H9 (cell line): ENCODE results near the gene SMURF1. TPM values are rescaled to one million over a fixed set of nuclear protein-coding genes. Genes with fewer than 3 reads are reported as not detected.

Experiments used
- DNase-seq: peaks from one replicate; pipeline ENCODE4 v3.0.0-alpha.2; 2017
- H2AFZ ChIP-seq: one replicate; pipeline ENCODE4 v1.6.1; 2013; ENCODE audit warnings: mild to moderate bottlenecking, low read length, control low read depth, moderate library complexity
- H2AK5ac ChIP-seq: 2 replicates; pipeline ENCODE4 v1.6.1; 2013; ENCODE audit warnings: low read length, control low read depth, mixed read lengths; ENCODE audit not compliant: insufficient read length
- H2BK120ac ChIP-seq: one replicate; pipeline ENCODE4 v1.6.1; 2013; ENCODE audit warnings: low read depth, mild to moderate bottlenecking, low read length, control low read depth, inconsistent platforms; ENCODE audit not compliant: poor library complexity, severe bottlenecking
- H2BK12ac ChIP-seq: 2 replicates; pipeline ENCODE4 v1.6.1; 2013; ENCODE audit warnings: low read length, control low read depth, mixed read lengths, low read depth; ENCODE audit not compliant: insufficient read length
- H2BK15ac ChIP-seq: 2 replicates; pipeline ENCODE4 v1.6.1; 2013; ENCODE audit warnings: low read depth, low read length, control low read depth
- H2BK20ac ChIP-seq: one replicate; pipeline ENCODE4 v1.6.1; 2013; ENCODE audit warnings: low read depth, mild to moderate bottlenecking, low read length, control low read depth, inconsistent platforms; ENCODE audit not compliant: poor library complexity, severe bottlenecking
- H2BK5ac ChIP-seq: 2 replicates; pipeline ENCODE4 v1.6.1; 2013; ENCODE audit warnings: low read length, control low read depth, mixed read lengths; ENCODE audit not compliant: insufficient read length
- H3K14ac ChIP-seq: 2 replicates; pipeline ENCODE4 v1.6.1; 2013; ENCODE audit warnings: low read length, control low read depth; ENCODE audit not compliant: insufficient read depth
- H3K18ac ChIP-seq: 2 replicates; pipeline ENCODE4 v1.6.1; 2013; ENCODE audit warnings: low read depth, mild to moderate bottlenecking, mixed read lengths, low read length, control low read depth; ENCODE audit not compliant: insufficient read length
- H3K23ac ChIP-seq: 2 replicates; pipeline ENCODE4 v1.6.1; 2013; ENCODE audit warnings: low read length, control low read depth, mixed read lengths, low read depth; ENCODE audit not compliant: insufficient read length
- H3K23me2 ChIP-seq: 2 replicates; pipeline ENCODE4 v1.6.1; 2013; ENCODE audit warnings: low read depth, mild to moderate bottlenecking, mixed read lengths, low read length, control low read depth; ENCODE audit not compliant: insufficient read length, poor library complexity, severe bottlenecking
- H3K27ac ChIP-seq: 2 replicates; pipeline ENCODE4 v1.5.1; 2013; ENCODE audit warnings: low read length, control low read depth, mixed read lengths, low read depth; ENCODE audit not compliant: insufficient read length
- H3K27me3 ChIP-seq: 2 replicates; pipeline ENCODE4 v1.6.1; 2013; ENCODE audit warnings: low read length, control low read depth, inconsistent platforms; ENCODE audit not compliant: insufficient read depth
- H3K4ac ChIP-seq: 2 replicates; pipeline ENCODE4 v1.6.1; 2013; ENCODE audit warnings: low read depth, mild to moderate bottlenecking, control low read depth, inconsistent platforms, low read length, moderate library complexity
- H3K4me1 ChIP-seq: 2 replicates; pipeline ENCODE4 v1.6.1; 2013; ENCODE audit warnings: low read length, control low read depth, inconsistent platforms; ENCODE audit not compliant: insufficient read depth
- H3K4me2 ChIP-seq: 2 replicates; pipeline ENCODE4 v1.6.1; 2013; ENCODE audit warnings: low read length, control low read depth, mixed read lengths; ENCODE audit not compliant: insufficient read length, insufficient read depth
- H3K56ac ChIP-seq: 2 replicates; pipeline ENCODE4 v1.6.1; 2013; ENCODE audit warnings: low read depth, mild to moderate bottlenecking, mixed read lengths, low read length, control low read depth; ENCODE audit not compliant: insufficient read length
- H3K79me1 ChIP-seq: 2 replicates; pipeline ENCODE4 v1.6.1; 2013; ENCODE audit warnings: low read depth, mild to moderate bottlenecking, moderate library complexity, low read length, control low read depth, inconsistent platforms; ENCODE audit not compliant: insufficient read depth, poor library complexity, severe bottlenecking
- H3K79me2 ChIP-seq: 2 replicates; pipeline ENCODE4 v1.6.1; 2013; ENCODE audit warnings: low read length, control low read depth, inconsistent platforms; ENCODE audit not compliant: insufficient read depth
- H3K9ac ChIP-seq: 2 replicates; pipeline ENCODE4 v1.6.1; 2013; ENCODE audit warnings: low read length, control low read depth, mixed read lengths; ENCODE audit not compliant: insufficient read length; ENCODE audit errors: extremely low read depth
- H3K9me3 ChIP-seq: one replicate; pipeline ENCODE4 v1.6.1; 2013; ENCODE audit warnings: low read depth, low read length, inconsistent platforms; ENCODE audit not compliant: control insufficient read depth
- H3T11ph ChIP-seq: one replicate; pipeline ENCODE4 v1.6.1; 2013; ENCODE audit warnings: mild to moderate bottlenecking, low read length, control low read depth, inconsistent platforms
- H4K20me1 ChIP-seq: one replicate; pipeline ENCODE4 v1.6.1; 2013; ENCODE audit not compliant: control insufficient read depth, insufficient read length, insufficient read depth
- H4K5ac ChIP-seq: 2 replicates; pipeline ENCODE4 v1.6.1; 2013; ENCODE audit warnings: low read depth, mild to moderate bottlenecking, mixed read lengths, low read length, control low read depth; ENCODE audit not compliant: insufficient read length
- H4K8ac ChIP-seq: replicated peaks from 2 replicates; pipeline ENCODE4 v1.6.1; 2013; ENCODE audit warnings: low read length, control low read depth, mixed read lengths, low read depth; ENCODE audit not compliant: insufficient read length
- H4K91ac ChIP-seq: 2 replicates; pipeline ENCODE4 v1.6.1; 2013; ENCODE audit warnings: low read depth, mild to moderate bottlenecking, moderate library complexity, mixed read lengths, low read length, control low read depth; ENCODE audit not compliant: insufficient read length
- H3K27ac Mint-ChIP-seq, 3 experiments: 2 replicates in 2 of 3; 3 replicates in 1 of 3; pipeline ENCODE4 v1.8.0; 2020 to 2021; ENCODE audit warnings: mixed read lengths in 3 of 3, mild to moderate bottlenecking in 1 of 3, moderate library complexity in 1 of 3
- H3K27me3 Mint-ChIP-seq: 2 replicates; pipeline ENCODE4 v1.8.0; 2021; ENCODE audit warnings: low read depth, mild to moderate bottlenecking, moderate library complexity, mixed read lengths
- H3K36me3 Mint-ChIP-seq, 3 experiments: 2 replicates in 2 of 3; 3 replicates in 1 of 3; pipeline ENCODE4 v1.8.0; 2020 to 2021; ENCODE audit warnings: low read depth in 3 of 3, mixed read lengths in 3 of 3; ENCODE audit not compliant: insufficient read depth in 1 of 3
- H3K4me1 Mint-ChIP-seq, 2 experiments: 2 replicates each; pipeline ENCODE4 v1.8.0; 2020; ENCODE audit warnings: mixed read lengths in 2 of 2
- H3K4me3 Mint-ChIP-seq, 2 experiments: 2 replicates in 1 of 2; 3 replicates in 1 of 2; pipeline ENCODE4 v1.8.0; 2020 to 2021; ENCODE audit warnings: mild to moderate bottlenecking in 2 of 2, mixed read lengths in 2 of 2, moderate library complexity in 1 of 2
- H3K9me3 Mint-ChIP-seq, 2 experiments: 2 replicates in 1 of 2; 3 replicates in 1 of 2; pipeline ENCODE4 v1.8.0; 2020; ENCODE audit warnings: mild to moderate bottlenecking in 2 of 2, mixed read lengths in 2 of 2, moderate library complexity in 1 of 2
- CTCF ChIP-seq: fragments of 200-600 bp; sonication (generic); conservative IDR thresholded peaks from 3 replicates; pipeline ENCODE4 v1.8.0; 2021; ENCODE audit warnings: antibody characterized with exemption, mild to moderate bottlenecking
- WGBS: extraction: QIAGEN DNeasy Blood & Tissue Kit; methylation state at CpG from one replicate; pipeline ENCODE4 v1.1.7; 2013; ENCODE audit warnings: missing lambda C conversion rate, low lambda C conversion rate, mixed read lengths; ENCODE audit not compliant: insufficient read length; ENCODE audit errors: extremely low coverage; 5-methylcytosine and 5-hydroxymethylcytosine counted together
- total RNA-seq: library from RNA; stranded (reverse); gene quantifications from 2 replicates; pipeline ENCODE4 v1.2.1, GENCODE V29; 2021

Gene SMURF1
- total RNA-seq, 1 experiment from 2014 or later: 29.4 TPM

- no peak overlapping the region for H3K27ac ChIP-seq
- no peak overlapping the region for H3K18ac ChIP-seq
- Mint-ChIP-seq H3K27me3 (no peaks in the 10 kb centered on the region), H3K4me3 (no peak overlapping the region), H3K4me1 (no peaks in the 10 kb centered on the region), H3K9me3 (peaks cover 0 to 10% of the 10 kb centered on the region in 2 experiments; a peak in 1 of 5 replicates), H3K27ac (no peak overlapping the region), H3K36me3 (peaks cover 48 to 98% (median 91%) of the 10 kb centered on the region in 3 experiments)
- no peak overlapping the region for H4K8ac ChIP-seq
- H4K91ac ChIP-seq: no peak overlapping the region
- H3K14ac ChIP-seq: no peak overlapping the region
- H2BK12ac ChIP-seq: no peak overlapping the region
- H3K4me1 ChIP-seq: no peaks in the 10 kb centered on the region
- no peaks in the 10 kb centered on the region for H3K9me3 ChIP-seq
- no peaks in the 10 kb centered on the region for H3K27me3 ChIP-seq
- H2BK15ac ChIP-seq: no peak overlapping the region
- no peak overlapping the region for H2BK5ac ChIP-seq
- no peak overlapping the region for H3K23ac ChIP-seq
- no peaks in the 10 kb centered on the region for H4K20me1 ChIP-seq
- H2AFZ ChIP-seq: no peak overlapping the region
- H4K5ac ChIP-seq: no peak overlapping the region
- no peak overlapping the region for H3K9ac ChIP-seq
- H2AK5ac ChIP-seq: no peak overlapping the region
- no peak overlapping the region for H3K4me2 ChIP-seq
- H3K23me2 ChIP-seq: no peaks in the 10 kb centered on the region
- H2BK120ac ChIP-seq: no peak overlapping the region
- no peak for TF ChIP-seq CTCF
- WGBS: no CpG with 5 or more reads among the region's 8 CpGs
- H3K79me1 ChIP-seq: no peaks in the 10 kb centered on the region
- H3K56ac ChIP-seq: no peak overlapping the region
- DNase-seq: no peak
- no peak overlapping the region for H3T11ph ChIP-seq
- no peak overlapping the region for H2BK20ac ChIP-seq
- no peak overlapping the region for H3K4ac ChIP-seq
- no peaks in the 10 kb centered on the region for H3K79me2 ChIP-seq
These were observed 161.2 kb downstream of the SMURF1 start for GRCh38 chr7:98982686-98983085.
